Activated naive CD8-positive, alpha-beta T cell treated with anti-CD3 and anti-CD28 coated beads, Interleukin-2, amount 10 ng/mL, durations not matched to agents 7 days and 5 days (primary cell): ENCODE data around the gene FRMD3. TPM values are rescaled to one million over a fixed set of nuclear protein-coding genes. Genes with fewer than 3 reads are reported as not detected.

Experiments used
- ATAC-seq: fragments of 150-1000 bp; cut with Tn5 transposase; one replicate; pipeline ENCODE4 v1.10.0; 2021; ENCODE audit warnings: low read depth, moderate library complexity
- POLR2A ChIA-PET: fragments of 350-600 bp; sonication (Branson Sonifier 250); formaldehyde crosslinking; loops from one replicate; lab custom pipeline; 2021; ENCODE audit warnings: antibody characterized with exemption; lab: Charles Lee
- DNase-seq: peaks from one replicate; pipeline ENCODE4 v3.0.0; 2021
- H3K27ac Mint-ChIP-seq: one replicate; pipeline ENCODE4 v1.8.0; 2022; ENCODE audit warnings: mild to moderate bottlenecking, mixed read lengths
- H3K27me3 Mint-ChIP-seq: one replicate; pipeline ENCODE4 v1.8.0; 2022; ENCODE audit warnings: mild to moderate bottlenecking, moderate library complexity, mixed read lengths
- H3K36me3 Mint-ChIP-seq: one replicate; pipeline ENCODE4 v1.8.0; 2021; ENCODE audit warnings: mild to moderate bottlenecking, mixed read lengths
- H3K4me1 Mint-ChIP-seq: one replicate; pipeline ENCODE4 v1.8.0; 2021; ENCODE audit warnings: mixed read lengths
- H3K4me3 Mint-ChIP-seq: one replicate; pipeline ENCODE4 v1.8.0; 2022; ENCODE audit warnings: mild to moderate bottlenecking, moderate library complexity, mixed read lengths
- H3K9me3 Mint-ChIP-seq: one replicate; pipeline ENCODE4 v1.8.0; 2021; ENCODE audit warnings: mixed read lengths
- total RNA-seq, 2 experiments: library from RNA; stranded (reverse); gene quantifications; one replicate each; pipeline ENCODE4 v1.2.3, GENCODE V29; 2021

The FRMD3 gene
- total RNA-seq, 2 experiments from 2014 or later: 1.2 TPM

GRCh38 chr9:83432877-83433550 lies 105.2 kb downstream of the FRMD3 start:
- Mint-ChIP-seq H3K9me3 (peaks cover 4% of the 10 kb centered on the region), H3K27ac (no peak overlapping the region), H3K36me3 (no peaks in the 10 kb centered on the region), H3K27me3 (no peaks in the 10 kb centered on the region), H3K4me3 (no peak overlapping the region), H3K4me1 (no peaks in the 10 kb centered on the region)
- DNase-seq (no peak), ATAC-seq (no peak)
- POLR2A ChIA-PET: no interaction called here

- DNase-seq: no peak
- Mint-ChIP-seq H3K9me3 (no peaks in the 10 kb centered on the region), H3K27me3 (no peaks in the 10 kb centered on the region), H3K4me3 (no peak overlapping the region), H3K4me1 (no peaks in the 10 kb centered on the region), H3K27ac (no peak overlapping the region), H3K36me3 (no peaks in the 10 kb centered on the region)
- no peak for ATAC-seq
- POLR2A ChIA-PET: no interaction called here
Measured at GRCh38 chr9:83432104-83432627, 106.0 kb downstream of the FRMD3 start.

DNA sequence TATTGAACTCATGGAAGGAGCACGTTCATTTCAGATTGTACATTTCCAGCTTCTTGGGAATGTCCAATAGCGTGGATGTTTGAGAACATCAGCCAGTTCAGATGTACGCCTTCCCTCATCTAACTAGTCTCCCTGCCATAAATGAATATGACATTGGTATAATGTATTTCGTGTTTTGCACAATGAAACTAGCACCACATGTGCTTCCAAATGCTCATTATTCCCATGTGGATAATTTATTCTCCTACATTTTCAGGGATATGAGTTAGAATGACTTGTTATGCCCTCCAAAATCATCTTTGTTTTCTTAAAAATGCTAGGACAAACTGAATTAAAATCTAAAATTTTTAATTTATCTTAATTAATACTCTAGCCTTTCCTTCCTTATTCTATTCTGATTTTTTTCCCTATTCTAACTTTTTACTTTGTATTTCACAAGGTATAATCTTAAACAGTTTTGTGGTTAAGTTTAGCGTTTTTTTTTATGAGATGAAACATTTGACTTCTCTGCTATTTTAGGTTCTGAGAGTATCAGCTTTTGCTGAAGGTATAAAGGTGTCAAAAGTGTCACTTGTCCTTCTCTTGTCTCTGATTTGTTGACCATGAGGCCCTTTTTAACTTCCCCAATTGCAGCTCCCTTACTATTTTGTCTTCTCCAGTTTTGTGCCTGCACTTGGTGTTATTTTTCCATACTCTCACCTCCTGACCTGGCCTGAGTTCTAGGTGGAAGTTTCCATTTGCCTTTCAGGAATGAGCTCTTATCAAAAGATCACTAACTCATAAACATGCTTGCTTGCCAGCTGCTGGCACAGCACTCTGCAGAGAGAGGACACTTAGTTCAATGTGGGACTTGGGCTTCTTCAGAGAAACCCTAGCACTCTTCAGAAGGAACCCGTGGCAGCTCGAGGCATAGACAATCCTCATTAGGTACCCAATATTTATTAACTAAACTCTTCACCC lies 106.8 kb downstream of the FRMD3 start:
- Mint-ChIP-seq H3K27ac (no peak overlapping the region), H3K27me3 (no peaks in the 10 kb centered on the region), H3K9me3 (no peaks in the 10 kb centered on the region), H3K36me3 (no peaks in the 10 kb centered on the region), H3K4me3 (no peak overlapping the region), H3K4me1 (peaks cover 2% of the 10 kb centered on the region)
- ATAC-seq (no peak), DNase-seq (no peak)
- POLR2A ChIA-PET: no interaction called here

DNA sequence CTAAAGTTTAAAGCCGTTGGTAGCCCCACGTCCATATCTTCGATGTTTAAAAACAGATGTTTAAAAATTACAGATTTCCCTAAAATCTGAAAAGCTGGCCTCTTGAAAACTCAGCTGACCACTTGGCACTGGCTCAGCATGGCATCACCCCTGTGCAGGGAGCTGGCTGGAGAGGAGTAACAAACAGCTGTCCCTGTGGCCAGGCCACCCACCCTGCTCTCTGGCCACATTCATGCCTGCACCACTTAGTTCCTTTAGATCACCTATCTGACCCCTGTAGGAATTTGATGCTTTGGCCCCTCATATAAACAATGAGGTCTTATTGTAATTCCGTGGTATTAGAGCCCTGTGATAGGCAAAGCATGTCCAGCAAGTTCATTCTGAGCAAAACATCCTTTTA lies 107.5 kb downstream of the FRMD3 start:
- peaks cover 6% of the 10 kb centered on the region for H3K4me1 Mint-ChIP-seq
- no peaks in the 10 kb centered on the region for H3K27me3 Mint-ChIP-seq
- no peaks in the 10 kb centered on the region for H3K36me3 Mint-ChIP-seq
- H3K9me3 Mint-ChIP-seq: no peaks in the 10 kb centered on the region
- ATAC-seq (no peak), DNase-seq (no peak)
- POLR2A ChIA-PET: no interaction called here
- no peak overlapping the region for H3K4me3 Mint-ChIP-seq
- no peak overlapping the region for H3K27ac Mint-ChIP-seq

DNA sequence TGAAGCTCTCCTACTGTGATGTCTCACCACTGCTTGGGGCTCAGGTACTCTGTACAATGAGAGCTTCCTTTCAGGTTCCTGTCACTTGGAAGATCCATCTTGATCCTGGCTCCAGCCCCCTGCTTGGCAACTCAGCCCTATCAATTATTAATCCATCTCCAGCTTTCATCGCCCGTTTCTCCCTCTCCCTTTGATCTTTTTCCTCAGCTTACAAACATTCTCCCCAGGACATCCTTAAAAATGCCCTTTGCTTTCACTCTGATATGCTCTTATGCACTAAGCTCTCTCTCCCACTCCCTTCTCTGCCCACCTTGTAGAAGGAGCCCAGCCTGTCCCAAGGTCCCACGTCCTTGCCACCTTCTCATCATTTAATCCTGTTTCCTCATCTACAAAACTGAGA lies 109.0 kb downstream of the FRMD3 start:
- no peak overlapping the region for H3K27ac Mint-ChIP-seq
- no peaks in the 10 kb centered on the region for H3K27me3 Mint-ChIP-seq
- no peaks in the 10 kb centered on the region for H3K36me3 Mint-ChIP-seq
- no peak overlapping the region for H3K4me3 Mint-ChIP-seq
- no peaks in the 10 kb centered on the region for H3K9me3 Mint-ChIP-seq
- POLR2A ChIA-PET: no interaction called here
- peaks cover 6% of the 10 kb centered on the region for H3K4me1 Mint-ChIP-seq
- no peak for ATAC-seq
- no peak for DNase-seq

DNA sequence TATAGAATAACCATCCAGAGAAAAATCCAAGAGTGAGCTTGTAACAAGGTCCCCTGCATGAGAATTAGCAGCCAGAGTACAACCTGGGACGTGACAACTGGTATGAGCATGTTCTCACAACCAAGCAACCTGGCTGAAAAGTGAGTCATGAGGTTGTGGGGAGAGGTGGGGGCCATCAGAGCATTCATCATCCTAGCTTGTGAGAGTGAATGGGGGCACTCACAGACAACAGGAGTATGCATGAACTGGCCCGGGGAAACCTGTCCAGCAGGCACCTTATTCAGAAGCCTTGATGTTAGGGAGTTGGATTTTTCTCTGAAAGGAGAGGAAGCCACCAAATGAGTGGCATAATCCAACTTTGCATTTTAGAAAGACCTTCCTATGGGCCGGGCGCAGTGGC lies 113.0 kb downstream of the FRMD3 start:
- DNase-seq (no peak), ATAC-seq (no peak)
- H3K4me1 Mint-ChIP-seq: peaks cover 6% of the 10 kb centered on the region
- H3K27me3 Mint-ChIP-seq: no peaks in the 10 kb centered on the region
- H3K9me3 Mint-ChIP-seq: no peaks in the 10 kb centered on the region
- no peak overlapping the region for H3K27ac Mint-ChIP-seq
- POLR2A ChIA-PET: no interaction called here
- no peaks in the 10 kb centered on the region for H3K36me3 Mint-ChIP-seq
- H3K4me3 Mint-ChIP-seq: no peak overlapping the region

GRCh38 chr9:83424831-83425230 lies 113.4 kb downstream of the FRMD3 start:
- Mint-ChIP-seq H3K4me1 (peaks cover 6% of the 10 kb centered on the region), H3K9me3 (no peaks in the 10 kb centered on the region), H3K36me3 (no peaks in the 10 kb centered on the region), H3K27ac (no peak overlapping the region), H3K27me3 (no peaks in the 10 kb centered on the region), H3K4me3 (no peak overlapping the region)
- DNase-seq: no peak
- POLR2A ChIA-PET: no interaction called here
- no peak for ATAC-seq

DNA sequence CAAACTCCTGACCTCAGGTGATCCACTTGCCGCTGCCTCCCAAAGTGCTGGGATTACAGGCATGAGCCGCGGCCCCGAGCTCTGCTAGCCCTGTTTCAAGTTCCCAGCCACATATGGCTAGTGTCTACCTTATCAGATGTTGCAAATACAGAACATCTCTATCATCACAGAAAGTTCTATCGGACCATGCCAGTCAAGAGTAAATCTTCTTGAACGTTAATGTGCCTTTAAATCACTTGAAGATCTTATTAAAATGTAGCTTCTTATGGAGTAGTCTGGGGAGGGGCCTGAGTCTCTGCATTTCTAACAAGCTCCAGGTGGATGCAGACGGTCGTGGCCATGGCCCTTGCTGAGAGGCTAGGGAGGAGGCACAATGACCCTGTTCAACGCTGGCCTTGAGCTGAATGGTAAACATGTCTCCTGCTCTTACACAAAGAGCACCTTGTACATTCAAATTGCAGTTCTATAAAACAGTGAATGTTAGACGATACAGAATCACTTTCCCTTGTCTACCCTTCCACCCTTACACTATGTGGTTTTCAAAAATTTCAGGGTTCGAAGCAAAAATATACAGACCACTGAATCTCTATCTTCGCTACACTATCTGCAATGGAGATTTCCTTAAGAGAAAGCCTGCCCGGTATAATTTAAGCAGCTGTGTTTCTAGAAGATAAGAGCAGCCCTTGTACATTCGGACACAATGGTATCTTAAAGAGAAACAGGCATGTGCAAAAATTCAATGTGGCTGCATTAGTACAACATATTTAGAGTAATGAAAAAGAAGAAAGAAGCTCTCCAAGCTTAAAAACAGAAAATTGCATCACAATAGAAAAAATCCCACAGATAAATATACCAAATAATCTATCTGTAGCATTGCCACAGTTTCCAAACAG lies 114.1 kb downstream of the FRMD3 start:
- H3K9me3 Mint-ChIP-seq: peaks cover 1% of the 10 kb centered on the region
- H3K36me3 Mint-ChIP-seq: no peaks in the 10 kb centered on the region
- no peak overlapping the region for H3K27ac Mint-ChIP-seq
- H3K27me3 Mint-ChIP-seq: no peaks in the 10 kb centered on the region
- H3K4me1 Mint-ChIP-seq: peaks cover 8% of the 10 kb centered on the region
- no peak overlapping the region for H3K4me3 Mint-ChIP-seq
- DNase-seq (no peak), ATAC-seq (no peak)
- POLR2A ChIA-PET: no interaction called here

DNA sequence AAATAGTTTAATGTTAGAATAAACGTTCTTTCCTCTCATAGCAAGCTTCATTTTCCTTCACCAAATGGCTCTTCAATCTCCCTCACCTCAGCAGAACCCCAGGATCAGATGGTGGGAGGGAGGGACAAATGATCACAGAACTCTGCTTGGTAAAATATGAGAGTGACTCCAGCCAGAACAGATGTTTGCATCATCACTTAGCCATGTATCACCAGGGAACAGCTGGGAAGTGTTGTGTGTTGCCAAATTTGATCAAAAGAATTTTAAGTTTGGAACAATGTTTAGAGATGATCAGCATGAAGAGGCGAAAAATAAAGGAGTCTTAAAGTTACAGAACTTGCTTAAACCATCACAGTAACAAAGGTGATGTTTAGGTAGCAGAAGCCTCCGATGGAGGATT lies 115.7 kb downstream of the FRMD3 start:
- H3K27ac Mint-ChIP-seq: no peak overlapping the region
- POLR2A ChIA-PET: no interaction called here
- no peaks in the 10 kb centered on the region for H3K36me3 Mint-ChIP-seq
- ATAC-seq (no peak), DNase-seq (no peak)
- H3K27me3 Mint-ChIP-seq: no peaks in the 10 kb centered on the region
- H3K4me1 Mint-ChIP-seq: peaks cover 8% of the 10 kb centered on the region
- H3K9me3 Mint-ChIP-seq: peaks cover 2% of the 10 kb centered on the region
- H3K4me3 Mint-ChIP-seq: no peak overlapping the region

GRCh38 chr9:83420486-83420885 lies 117.7 kb downstream of the FRMD3 start:
- Mint-ChIP-seq H3K27ac (no peak overlapping the region), H3K36me3 (peaks cover 2% of the 10 kb centered on the region), H3K9me3 (peaks cover 5% of the 10 kb centered on the region), H3K4me3 (no peak overlapping the region), H3K27me3 (no peaks in the 10 kb centered on the region), H3K4me1 (peaks cover 1% of the 10 kb centered on the region)
- POLR2A ChIA-PET: no interaction called here
- DNase-seq: no peak
- ATAC-seq: no peak

- no peak overlapping the region for H3K4me3 Mint-ChIP-seq
- POLR2A ChIA-PET: no interaction called here
- no peak overlapping the region for H3K27ac Mint-ChIP-seq
- H3K9me3 Mint-ChIP-seq: peaks cover 5% of the 10 kb centered on the region
- H3K27me3 Mint-ChIP-seq: no peaks in the 10 kb centered on the region
- DNase-seq (no peak), ATAC-seq (no peak)
- H3K4me1 Mint-ChIP-seq: peaks cover 1% of the 10 kb centered on the region
- H3K36me3 Mint-ChIP-seq: peaks cover 2% of the 10 kb centered on the region
Measured at GRCh38 chr9:83419961-83420360, 118.2 kb downstream of the FRMD3 start.

GRCh38 chr9:83418283-83418682 lies 119.9 kb downstream of the FRMD3 start:
- Mint-ChIP-seq H3K36me3 (peaks cover 5% of the 10 kb centered on the region), H3K9me3 (peaks cover 7% of the 10 kb centered on the region), H3K27me3 (no peaks in the 10 kb centered on the region), H3K4me1 (peaks cover 1% of the 10 kb centered on the region), H3K4me3 (no peak overlapping the region), H3K27ac (no peak overlapping the region)
- ATAC-seq (no peak), DNase-seq (no peak)
- POLR2A ChIA-PET: no interaction called here

DNA sequence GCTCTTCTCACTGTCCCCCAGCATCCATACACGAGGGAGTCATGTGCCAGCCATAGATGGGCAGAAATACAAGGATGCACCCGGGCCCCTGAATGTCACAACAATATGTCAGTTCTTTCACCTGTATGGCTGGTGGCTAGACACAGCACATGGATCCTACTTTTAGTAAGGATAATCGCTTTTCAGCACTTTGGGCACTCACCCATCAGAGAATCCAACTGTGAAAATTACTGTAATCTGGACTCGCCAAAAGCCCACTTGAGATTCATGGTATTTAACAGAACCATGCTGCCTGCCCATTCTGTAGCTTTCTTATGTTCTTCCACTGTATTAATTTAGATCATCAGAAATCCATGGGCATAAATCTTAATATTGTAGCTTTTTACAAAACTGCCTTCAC lies 124.8 kb downstream of the FRMD3 start:
- ATAC-seq (no peak), DNase-seq (no peak)
- Mint-ChIP-seq H3K27ac (no peak overlapping the region), H3K36me3 (peaks cover 5% of the 10 kb centered on the region), H3K27me3 (no peaks in the 10 kb centered on the region), H3K4me3 (no peak overlapping the region), H3K4me1 (no peaks in the 10 kb centered on the region), H3K9me3 (peaks cover 5% of the 10 kb centered on the region)
- POLR2A ChIA-PET: no interaction called here
